A673 (cell line): ENCODE measurements around the gene TLE4.

Experiments
- EZH2 ChIP-seq: fragments of 200-600 bp; sonication (generic); IDR thresholded peaks from 2 replicates; pipeline ENCODE4 v1.6.1; 2017; ENCODE audit warnings: borderline replicate concordance, low read depth, mild to moderate bottlenecking, mixed read lengths, antibody characterized with exemption, low read length; ENCODE audit not compliant: poor library complexity, severe bottlenecking
- TF ChIP-seq, protein P1 (sequence below): fragments of 300-800, 200-600 bp; sonication (generic); conservative IDR thresholded peaks from 2 replicates; pipeline ENCODE4 v1.5.1; 2017; ENCODE audit warnings: low read depth, mild to moderate bottlenecking, antibody characterized with exemption, low read length, moderate library complexity, mixed read lengths

DNA sequence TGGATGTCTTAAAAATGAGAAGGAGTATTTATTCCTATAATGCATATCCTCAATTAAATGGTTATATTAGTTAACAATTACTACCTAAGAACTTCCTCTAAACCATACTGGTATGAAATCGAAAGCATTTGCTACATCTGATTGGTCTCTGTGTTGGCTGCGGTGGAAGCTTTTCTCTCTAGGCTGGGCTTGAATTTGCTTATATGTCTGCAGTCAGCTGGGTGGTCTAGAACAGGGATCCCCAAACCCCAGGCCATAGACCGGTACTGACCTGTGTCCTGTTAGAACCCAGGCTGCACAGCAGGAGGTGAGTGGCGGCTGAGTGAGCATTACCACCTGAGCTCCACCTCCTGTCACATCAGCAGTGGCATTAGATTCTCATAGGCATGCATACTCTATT, 112.3 kb downstream of the TLE4 start:
- TF ChIP-seq, protein P1, sequence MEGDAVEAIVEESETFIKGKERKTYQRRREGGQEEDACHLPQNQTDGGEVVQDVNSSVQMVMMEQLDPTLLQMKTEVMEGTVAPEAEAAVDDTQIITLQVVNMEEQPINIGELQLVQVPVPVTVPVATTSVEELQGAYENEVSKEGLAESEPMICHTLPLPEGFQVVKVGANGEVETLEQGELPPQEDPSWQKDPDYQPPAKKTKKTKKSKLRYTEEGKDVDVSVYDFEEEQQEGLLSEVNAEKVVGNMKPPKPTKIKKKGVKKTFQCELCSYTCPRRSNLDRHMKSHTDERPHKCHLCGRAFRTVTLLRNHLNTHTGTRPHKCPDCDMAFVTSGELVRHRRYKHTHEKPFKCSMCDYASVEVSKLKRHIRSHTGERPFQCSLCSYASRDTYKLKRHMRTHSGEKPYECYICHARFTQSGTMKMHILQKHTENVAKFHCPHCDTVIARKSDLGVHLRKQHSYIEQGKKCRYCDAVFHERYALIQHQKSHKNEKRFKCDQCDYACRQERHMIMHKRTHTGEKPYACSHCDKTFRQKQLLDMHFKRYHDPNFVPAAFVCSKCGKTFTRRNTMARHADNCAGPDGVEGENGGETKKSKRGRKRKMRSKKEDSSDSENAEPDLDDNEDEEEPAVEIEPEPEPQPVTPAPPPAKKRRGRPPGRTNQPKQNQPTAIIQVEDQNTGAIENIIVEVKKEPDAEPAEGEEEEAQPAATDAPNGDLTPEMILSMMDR = no peak
- no peak for TF ChIP-seq EZH2
